A204.1 (cell line): Measurements from ENCODE around the gene CTSW.
"Not testable (repeated sequence)": the region's sequence is repeated elsewhere in the genome, so short reads cannot be mapped to it uniquely, and the experiment has no call there.

Experiments used
- FAIRE-seq: peaks from 2 replicates; lab custom pipeline; 2012; peaks lifted over from hg19 to GRCh38; lab: Jason Lieb, UNC

The CTSW gene

DNA sequence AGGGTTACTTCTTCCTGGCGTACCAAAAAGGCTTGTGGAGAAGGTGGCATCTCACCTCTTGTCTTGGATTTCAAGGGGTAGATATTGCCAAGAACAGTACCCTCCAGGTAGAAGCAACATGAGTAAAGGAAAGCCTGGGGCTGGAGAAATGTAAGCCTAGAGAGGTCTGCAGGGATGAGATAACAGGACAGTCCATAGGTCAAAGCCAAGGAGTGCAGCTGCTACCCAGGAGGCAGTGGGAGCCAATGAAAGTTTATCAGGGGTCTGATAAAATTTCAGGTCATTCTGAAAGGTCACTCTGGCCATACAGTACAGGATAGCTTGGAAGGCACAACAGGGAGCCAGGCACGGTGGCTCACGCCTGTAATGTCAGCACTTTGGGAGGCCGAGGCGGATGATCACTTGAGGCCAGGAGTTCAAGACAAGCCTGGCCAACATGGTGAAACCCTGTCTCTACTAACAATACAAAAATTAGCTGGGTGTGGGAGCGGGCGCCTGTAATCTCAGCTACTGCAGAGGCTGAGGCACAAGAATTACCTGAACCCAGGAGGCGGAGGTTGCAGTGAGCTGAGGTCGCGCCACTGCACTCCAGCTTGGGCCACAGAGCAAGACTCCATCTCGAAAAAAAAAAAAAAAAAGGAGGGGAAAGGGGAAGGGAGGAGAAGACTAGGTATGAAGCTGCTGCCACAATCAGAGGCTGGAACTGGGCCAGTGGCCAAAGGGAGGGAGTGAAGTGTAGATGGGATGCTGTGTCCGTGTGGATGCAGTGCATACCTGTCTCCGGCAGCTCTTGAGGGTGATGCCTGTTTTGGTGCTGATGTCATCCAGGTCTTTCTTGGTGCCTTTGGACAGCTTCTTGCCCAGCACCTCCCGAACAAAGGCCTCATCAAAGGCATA lies 7.4 kb downstream of the CTSW start:
- FAIRE-seq = no peak

DNA sequence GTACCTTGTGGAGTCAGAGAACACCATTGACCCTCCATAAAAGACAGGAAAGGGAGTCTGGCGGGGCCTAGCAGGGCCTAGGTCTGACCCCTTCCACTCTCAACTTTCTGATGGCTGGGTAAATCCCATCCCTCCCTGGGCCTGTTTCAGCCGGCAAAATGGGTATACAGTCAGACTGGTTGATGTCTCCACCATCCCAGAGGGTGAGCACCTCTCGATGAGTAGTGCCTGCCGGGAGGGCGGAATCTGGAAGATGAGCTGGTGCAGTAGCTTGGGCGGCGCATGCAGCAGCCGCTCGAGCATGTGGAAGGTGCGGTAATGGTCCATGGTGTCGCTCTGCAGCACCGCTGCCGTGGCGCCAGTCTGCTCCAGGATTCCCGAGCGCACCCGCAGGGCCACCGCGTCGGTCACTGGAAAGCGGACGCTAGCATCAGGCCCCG lies 8.1 kb downstream of the CTSW start:
- FAIRE-seq = no peak

DNA sequence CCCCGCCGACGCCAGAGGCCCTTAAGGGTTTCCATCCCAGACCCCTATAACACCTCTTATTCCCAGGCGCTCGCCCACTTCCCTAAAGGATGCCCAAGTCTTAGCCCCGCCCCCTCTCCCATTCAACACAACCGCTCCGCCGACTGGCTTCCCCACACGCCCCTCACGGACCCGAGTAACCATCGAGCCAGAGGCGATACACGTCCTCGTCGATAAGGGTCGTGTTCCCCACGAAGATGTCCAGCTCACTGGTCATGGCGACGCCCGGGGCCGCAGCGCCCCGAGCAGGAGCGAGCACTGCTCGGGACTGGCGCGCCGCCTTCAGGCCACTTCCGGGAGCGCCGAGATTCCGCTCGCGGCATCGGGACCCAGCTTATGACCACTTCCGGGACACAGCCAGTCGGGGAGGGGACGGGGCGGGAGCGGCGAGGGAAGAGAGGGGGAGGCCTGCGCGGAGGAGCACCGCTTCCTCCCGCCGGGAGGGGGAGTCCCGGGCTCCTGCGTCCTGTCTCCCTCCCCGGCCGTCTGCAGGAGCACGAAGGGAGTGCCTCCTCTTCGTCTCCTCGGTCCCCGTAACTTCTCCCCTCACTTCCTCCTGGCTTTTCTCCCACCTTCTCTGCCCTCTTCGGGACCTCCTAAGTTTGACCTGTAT lies 8.7 kb downstream of the CTSW start, which contains the start of gene FIBP:
TSS of gene FIBP (minus strand) at position 309 of the 652 bp plus-strand sequence. CDS start at position 256, 53 bp downstream.
- peak; percentile 21 for FAIRE-seq

DNA sequence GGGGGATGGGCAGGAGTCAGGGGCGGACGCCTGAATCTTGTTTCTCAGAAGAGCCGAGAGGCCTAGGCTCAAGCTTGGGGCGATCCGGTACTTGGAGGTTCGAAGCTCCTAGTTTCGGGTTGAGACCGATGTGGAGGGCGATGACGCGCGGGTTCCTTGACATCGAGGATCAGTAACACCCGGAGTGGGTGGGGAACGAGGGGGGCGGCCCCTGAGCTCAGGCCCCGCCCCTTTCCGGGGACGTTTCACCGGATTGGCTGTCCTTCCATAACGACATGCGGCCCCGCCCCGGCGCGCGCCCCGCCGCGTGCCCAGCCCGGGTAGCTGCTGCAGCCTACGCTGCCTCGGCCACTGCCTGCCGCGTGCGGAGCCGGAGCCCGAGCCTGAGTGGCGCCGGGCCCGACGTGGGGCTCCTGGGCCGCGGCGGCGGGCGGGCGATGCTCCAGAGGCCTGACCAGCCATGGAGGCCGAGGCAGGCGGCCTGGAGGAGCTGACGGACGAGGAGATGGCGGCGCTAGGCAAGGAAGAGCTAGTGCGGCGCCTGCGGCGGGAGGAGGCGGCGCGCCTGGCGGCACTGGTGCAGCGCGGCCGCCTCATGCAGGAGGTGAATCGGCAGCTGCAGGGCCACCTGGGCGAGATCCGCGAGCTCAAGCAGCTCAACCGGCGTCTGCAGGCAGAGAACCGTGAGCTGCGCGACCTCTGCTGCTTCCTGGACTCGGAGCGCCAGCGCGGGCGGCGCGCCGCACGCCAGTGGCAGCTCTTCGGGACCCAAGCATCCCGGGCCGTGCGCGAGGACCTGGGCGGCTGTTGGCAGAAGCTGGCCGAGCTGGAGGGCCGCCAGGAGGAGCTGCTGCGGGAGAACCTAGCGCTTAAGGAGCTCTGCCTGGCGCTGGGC lies 10.9 kb downstream of the CTSW start, which contains the start of gene CCDC85B:
TSS of gene CCDC85B (plus strand) at position 350 of the 895 bp plus-strand sequence. CDS start at position 461, 111 bp downstream.
- FAIRE-seq = no peak

DNA sequence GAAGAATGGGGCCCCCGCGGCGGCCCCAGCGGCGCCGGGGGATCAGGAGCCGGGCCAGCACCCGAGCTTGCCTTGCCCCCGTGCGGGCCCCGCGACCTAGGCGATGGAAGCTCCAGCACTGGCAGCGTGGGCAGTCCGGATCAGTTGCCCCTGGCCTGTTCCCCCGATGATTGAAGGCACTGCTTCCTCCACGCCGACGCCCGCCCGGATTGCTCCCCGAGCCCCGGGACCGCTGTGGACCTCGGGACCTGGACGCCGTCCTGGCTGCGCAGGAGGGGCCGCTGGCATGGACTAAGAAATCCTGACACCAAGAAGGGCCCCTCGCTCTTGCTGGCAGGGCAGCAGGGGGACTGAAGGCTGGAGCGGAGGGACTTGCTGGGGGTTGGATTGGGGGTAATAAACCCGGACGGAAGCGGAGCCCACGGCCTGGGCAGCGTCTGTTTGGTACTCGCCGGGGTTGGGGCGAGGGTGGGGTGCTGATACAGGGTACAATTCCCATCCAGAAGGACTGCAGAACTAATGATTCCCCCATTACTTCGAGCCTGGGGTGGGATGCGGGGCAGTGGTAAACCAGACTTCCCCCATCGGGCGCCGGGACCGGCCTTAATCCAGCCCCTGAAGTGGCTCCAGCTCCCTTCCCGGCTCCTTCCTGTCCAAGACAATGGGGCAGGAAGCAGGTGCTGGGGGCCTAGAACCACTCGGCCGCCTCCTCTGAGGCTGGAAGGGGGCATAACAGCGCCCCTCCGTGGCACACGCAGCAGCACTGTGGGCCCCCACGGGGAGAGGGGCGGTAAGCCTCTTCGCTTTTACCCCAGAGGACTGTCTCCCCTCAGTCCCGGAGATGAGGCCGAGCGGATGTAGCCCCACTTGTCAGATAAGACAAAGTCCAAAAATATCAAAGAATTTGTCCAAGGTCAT lies 11.8 kb downstream of the CTSW start:
- FAIRE-seq = no peak

DNA sequence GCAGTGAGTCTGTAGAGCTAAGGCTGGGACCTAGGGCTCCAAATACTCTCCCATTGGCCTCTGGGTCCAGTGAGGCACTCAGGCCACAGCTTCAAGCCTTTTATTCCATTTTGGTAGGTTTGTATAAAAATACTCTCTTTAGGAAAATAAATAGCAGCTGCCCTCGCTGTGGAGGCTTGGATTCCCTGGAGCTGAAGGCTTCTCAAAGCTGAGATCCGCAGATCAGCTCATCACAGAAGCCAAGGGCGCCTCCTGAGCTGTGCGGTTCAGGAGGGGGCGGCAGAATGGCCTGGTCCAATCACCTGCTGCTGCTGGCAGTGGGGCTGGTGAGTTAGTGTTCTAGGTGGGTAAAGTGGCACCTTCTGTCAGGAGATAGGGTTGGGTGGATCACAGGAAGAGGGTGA lies 12.5 kb downstream of the CTSW start:
- not testable (repeated sequence) for FAIRE-seq

DNA sequence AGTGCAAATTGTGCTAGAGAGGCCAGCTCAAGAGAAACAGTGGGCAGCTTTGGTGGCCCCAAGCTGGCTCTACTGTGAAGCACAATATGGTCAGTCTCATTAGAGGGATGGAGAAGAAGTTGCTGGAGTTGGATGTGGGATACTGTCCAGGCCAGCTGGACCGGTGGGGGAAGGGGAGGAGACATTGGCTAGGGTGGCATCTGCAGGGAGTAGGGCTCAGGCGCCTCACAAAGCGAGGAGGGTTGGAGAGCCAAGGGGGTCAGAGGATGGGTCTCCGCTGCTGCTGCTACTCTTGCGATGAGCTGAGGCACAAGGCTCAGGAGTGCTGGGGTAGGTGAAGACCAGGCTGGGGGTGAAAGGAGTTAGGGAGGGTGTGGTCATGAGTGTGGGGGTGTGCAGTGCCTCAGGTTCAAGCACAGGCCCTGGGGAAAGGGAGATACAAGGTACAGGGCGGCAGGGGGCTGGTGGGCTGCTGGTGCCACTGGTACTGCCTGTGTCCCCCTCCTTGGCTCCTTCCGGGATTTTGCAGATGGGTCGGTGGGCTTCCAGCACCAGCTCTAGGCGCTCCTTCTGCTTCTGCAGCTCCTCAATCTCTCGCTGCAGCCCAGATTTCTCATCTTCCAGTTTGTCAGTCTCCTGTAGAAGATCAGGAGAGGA lies 13.2 kb downstream of the CTSW start:
- no peak for FAIRE-seq

DNA sequence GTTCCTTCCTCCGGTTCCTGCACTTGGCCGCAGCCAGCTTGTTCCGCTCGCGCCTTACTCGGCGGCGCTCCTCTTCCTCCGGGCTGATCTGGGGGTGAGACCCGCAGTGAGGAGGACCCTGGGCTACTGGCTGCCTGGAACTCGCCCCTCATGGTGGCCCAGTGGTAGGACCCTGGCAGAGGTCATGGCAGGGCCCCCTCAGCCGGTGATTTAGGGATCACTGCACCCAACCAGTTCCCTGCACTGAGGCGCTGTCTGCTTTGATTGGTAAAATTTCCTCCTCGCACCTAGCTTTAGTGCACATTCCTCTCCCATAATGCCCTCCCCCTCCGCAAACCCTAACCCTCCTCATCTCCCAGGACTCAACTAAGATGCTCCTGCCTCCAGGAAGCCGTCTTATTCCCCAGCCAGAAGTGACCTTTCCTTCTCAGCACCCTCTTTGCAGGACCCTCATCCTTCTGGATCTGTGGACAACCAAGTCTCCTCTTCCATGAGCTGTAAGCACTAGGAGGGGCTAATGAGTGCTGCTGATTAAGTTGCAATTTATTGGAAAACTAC lies 14.5 kb downstream of the CTSW start:
- FAIRE-seq = no peak

DNA sequence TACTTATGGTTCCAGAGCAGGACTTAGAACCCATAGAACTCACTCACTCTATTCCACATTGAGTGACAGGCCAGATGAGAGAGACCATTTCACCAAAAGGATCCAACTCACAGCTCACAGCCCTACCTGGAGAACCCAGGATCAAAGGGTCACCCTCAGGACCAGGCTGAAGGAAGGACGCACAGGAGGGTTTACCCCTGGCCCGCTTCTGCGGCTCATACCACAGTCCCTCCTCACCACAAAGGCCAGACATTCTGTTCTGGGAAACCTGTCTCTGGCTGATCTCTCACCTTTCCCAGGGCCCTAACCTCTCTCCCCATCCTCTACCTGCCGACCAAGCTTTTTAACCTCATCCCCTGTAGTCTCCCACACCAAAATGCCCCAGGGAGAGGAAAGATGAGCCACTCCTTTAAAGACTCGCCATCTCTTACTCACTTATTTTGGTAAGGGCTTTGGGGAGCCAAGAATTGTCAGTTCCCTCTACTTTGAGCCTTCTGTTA lies 15.9 kb downstream of the CTSW start:
- no peak for FAIRE-seq

DNA sequence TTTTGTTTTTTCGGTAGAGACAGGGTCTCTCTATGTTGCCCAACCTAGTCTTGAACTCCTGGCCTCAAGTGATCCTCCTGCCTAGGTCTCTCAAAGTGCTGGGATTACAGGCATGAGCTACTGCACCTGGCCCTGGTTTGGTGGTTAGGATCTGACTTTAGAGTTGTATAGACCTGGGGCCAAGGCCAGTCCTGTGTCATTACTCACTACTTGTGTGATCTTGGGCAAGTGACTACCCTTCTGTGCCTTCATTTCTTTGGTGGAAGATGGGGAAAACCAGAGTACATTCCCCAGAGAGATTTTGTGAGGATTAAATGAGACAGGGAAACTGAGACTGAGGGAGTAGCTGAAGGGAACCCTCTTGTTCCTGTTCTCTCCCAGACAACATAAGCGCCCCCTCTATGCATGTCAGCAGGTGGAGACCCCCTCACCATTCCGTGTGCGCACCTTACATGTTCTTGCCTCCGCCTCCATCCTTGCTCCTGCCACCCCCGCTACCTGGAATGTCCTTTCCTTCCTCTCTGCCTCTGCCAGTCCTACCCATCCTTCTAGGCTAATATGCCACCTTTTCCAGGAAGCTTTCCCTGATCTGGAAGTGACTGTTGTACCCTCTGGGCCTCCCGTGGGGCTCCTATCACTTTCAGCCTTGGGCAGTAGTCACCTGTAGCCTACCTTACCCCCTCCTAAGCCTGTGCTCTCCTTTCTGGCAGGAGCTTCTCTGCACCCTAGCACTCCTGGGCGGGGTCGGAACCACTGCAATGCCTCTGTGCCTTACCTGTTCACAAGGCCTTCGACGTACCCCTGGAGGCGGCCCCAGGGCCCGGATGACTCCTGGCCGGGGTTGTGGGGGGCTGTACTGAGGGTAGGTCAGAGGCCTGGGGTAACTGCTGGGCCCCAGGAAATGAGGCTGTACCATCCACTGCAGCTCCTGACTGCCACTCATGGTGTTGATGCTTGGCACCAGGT lies 16.7 kb downstream of the CTSW start:
- no peak for FAIRE-seq

DNA sequence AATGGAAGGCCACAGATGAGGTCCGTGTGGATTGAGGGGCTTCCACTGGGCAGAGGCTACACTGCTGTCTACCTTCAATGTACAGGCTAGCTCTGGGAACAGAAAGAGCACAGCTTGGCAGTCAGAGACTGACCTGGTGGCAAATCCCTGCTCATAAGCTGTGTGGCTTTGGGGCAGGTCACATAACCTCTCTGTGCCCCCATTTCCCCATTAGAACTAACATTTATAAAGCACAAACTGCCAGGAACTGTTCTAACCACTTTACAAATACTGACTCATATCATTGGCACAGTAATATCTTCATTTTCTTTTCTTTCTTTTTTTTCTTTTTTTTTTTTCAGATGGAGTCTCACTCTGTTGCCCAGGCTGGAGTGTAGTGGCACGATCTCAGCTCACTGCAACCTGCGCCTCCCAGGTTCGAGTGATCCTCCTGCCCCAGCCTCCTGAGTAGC lies 17.4 kb downstream of the CTSW start:
- FAIRE-seq = no peak

DNA sequence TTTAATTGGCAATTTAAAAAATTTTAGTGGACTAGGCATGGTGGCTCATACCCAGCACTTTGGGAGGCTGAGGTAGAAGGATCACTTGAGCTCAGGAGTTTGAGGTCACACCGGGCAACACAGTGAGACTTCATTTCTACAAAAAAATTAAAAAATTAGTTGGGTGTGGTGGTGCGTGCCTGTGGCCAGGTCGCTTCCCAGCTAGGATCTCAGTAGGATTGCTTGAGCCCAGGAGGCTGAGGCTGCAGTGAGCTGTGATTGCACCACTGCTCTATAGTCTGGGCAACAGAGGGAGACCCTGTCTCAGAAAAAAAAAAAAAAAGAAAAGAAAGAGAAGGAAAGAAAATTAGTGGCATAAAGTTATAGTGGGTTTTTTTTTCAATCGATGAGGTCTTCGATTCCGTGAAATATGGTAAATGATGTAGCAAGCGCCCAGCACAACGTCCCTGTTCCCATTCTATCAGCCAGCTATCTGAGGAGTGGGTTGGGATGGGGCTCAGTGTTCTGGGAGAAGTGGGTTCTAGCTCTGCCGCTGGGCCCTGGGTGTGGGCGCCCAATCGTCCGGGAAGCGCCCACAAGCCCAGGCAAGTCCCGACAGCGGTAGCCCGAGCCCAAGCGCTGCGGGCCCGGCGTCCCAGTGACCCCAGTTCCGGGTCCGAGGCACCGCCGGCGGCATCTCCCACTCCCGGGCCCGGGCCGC lies 19.2 kb downstream of the CTSW start:
- FAIRE-seq = no peak

DNA sequence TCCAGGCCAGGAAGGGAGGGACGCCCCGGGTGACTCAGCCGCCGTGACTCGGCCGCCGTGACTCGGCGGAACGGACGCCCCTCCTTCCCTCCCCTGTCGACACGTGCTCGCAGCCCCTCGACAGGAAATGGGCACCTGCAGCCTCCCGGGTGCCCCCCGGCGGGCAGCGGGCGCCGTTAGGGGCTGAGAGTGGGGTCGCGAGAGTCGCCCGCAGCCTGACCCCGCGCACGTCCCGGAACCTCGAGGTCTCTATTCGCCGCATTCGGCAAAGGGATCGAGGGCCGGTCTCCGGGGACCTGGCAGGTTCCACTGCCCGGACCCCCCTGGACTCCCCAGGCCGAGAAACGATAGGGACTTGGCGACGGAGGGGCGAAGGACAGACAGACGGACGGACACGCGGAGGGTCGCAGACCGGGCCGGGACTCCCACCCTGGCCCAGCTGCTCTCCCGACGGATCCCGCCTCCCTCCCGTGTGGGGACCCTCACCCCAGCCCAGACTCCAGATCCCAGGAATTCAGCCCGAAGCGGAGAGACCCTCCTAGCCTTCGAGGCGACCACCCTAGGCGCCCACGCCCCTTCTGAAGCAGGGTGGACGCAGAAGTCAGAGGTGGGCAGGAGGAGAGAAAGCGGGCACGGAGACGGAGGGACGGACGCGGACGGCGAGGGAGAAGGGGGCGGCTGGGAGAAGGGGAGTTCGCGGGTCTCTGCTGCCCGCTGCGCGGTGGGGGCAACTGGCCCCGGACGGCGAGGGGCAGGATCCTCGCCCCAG lies 19.9 kb downstream of the CTSW start:
- no peak for FAIRE-seq

DNA sequence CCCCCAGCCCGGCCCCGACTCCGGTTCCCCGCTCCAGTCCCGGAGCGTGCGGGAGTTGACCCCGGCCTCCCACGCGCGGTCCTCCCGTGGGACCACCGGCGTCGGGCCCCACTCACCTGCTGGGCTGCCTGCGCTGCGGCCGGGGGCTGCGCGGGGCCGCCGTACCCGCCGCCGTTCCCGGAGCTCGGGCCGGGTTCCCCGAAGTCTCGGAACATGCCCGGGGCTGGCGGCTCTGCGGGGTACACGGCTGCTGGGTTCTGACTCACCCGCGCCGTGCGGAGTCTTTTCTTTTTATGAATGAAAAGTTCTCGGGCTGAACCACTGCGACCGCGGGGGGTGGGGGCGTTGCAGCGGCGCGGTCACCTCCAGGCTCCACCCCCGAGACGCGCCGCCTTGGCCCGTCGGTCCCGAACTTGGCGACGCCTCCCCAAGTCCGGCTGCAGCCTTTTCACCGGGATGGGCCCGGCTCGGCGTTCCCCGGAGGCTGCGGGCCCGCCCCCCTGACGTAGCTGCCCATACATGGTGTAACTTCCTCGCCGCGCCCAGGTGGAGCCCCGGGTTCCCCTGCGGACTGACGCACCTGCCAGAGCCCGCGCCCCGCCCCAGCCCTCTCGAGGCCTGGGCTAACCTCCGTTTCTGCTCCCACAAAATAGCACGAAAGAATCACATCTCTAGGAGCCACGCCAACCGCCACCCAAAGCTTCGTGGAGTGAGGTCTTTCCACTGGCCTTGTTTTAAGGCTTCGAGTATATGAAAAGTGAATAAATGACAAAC lies 20.7 kb downstream of the CTSW start, which contains the start of gene FOSL1:
TSS of gene FOSL1 (minus strand) at position 264 of the 774 bp plus-strand sequence. CDS start at position 215, 49 bp downstream.
- peak; percentile 55 for FAIRE-seq

DNA sequence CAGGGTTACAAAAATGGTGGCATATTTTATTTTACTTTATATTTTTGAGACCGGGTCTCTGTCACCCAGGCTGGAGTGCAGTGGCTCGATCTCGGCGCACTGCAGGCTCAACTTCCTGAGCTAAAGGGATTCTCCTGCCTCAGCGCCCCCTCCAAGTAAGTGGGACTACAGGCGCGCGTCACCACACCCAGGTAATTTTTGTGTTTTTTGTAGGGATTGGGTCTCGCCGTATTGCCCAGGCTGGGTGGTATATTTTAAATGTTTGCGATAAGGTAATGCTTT lies 21.2 kb downstream of the CTSW start:
- FAIRE-seq = no peak

DNA sequence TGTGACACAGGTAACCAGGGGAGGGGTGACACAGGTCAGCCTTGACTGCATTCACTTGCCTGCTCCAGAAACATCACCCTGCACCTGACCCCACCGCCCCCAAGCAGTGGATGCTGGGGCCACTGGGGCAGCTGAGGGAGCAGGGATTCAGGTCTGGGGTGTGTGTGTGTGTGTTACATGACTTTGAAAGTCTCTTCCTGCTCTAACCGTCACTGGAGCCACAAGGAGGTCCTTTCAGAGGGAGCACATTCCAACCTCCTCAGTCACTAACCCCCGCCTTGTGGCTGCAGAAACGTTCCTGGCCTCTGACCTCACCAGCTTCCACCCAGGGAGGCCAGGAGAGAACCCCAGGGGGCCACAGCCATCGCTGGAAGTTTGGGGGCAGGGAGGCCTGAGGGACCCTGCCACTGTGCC lies 23.4 kb downstream of the CTSW start:
- no peak for FAIRE-seq

DNA sequence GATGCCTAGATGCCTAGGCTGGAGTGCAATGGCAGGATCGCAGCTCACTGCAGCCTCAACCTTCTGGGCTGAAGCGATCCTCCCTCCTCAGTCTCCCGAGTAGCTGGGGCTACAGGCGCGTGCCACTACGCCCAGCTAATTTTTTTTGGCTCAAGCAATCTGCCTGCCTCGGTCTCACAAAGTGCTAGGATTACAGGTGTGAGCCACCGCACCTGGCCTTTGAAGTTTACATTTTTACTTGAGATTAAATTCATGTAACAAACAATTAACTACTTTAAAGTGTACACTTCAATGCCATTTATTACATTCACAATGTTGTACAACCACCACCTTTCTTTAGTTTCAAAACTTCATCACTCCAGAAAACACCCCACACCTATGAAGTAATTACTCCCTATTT lies 24.1 kb downstream of the CTSW start:
- no peak for FAIRE-seq
